ENCODE data around the gene U2AF2.

U2AF2 gene

GRCh38 chr19:55696301-55697068 is 41.6 kb downstream of the U2AF2 start:
- H3K36me3 ChIP-seq (ENCODE audit: insufficient read depth, low read length): no peaks in the 10 kb centered on the region
- no peak overlapping the region for H3K9ac ChIP-seq (ENCODE audit: low read depth, low read length)
- H3K4me1 ChIP-seq (ENCODE audit: insufficient read depth, low read length): no peaks in the 10 kb centered on the region
- H3K9me3 ChIP-seq (ENCODE audit: control insufficient read depth, insufficient read depth, low read length): no peaks in the 10 kb centered on the region

GRCh38 chr19:55697069-55697440 is 42.2 kb downstream of the U2AF2 start:
- no peaks in the 10 kb centered on the region for H3K9me3 ChIP-seq (ENCODE audit: control insufficient read depth, insufficient read depth, low read length)
- no peak overlapping the region for H3K9ac ChIP-seq (ENCODE audit: low read depth, low read length)
- H3K36me3 ChIP-seq (ENCODE audit: insufficient read depth, low read length): no peaks in the 10 kb centered on the region
- no peaks in the 10 kb centered on the region for H3K4me1 ChIP-seq (ENCODE audit: insufficient read depth, low read length)

GRCh38 chr19:55697698-55698097 is 42.9 kb downstream of the U2AF2 start:
- Histone ChIP-seq H3K9me3 (ENCODE audit: control insufficient read depth, insufficient read depth, low read length) (no peaks in the 10 kb centered on the region), H3K9ac (ENCODE audit: low read depth, low read length) (no peak overlapping the region), H3K4me1 (ENCODE audit: insufficient read depth, low read length) (no peaks in the 10 kb centered on the region), H3K36me3 (ENCODE audit: insufficient read depth, low read length) (no peaks in the 10 kb centered on the region)

- no peak overlapping the region for H3K9ac ChIP-seq (ENCODE audit: low read depth, low read length)
- H3K9me3 ChIP-seq (ENCODE audit: control insufficient read depth, insufficient read depth, low read length): no peaks in the 10 kb centered on the region
- no peaks in the 10 kb centered on the region for H3K4me1 ChIP-seq (ENCODE audit: insufficient read depth, low read length)
- H3K36me3 ChIP-seq (ENCODE audit: insufficient read depth, low read length): no peaks in the 10 kb centered on the region
Observed at GRCh38 chr19:55698256-55698655, 43.4 kb downstream of the U2AF2 start.

- no peaks in the 10 kb centered on the region for H3K9me3 ChIP-seq (ENCODE audit: control insufficient read depth, insufficient read depth, low read length)
- no peaks in the 10 kb centered on the region for H3K36me3 ChIP-seq (ENCODE audit: insufficient read depth, low read length)
- H3K4me1 ChIP-seq (ENCODE audit: insufficient read depth, low read length): no peaks in the 10 kb centered on the region
- H3K9ac ChIP-seq (ENCODE audit: low read depth, low read length): no peak overlapping the region
Observed at GRCh38 chr19:55699221-55699620, 44.4 kb downstream of the U2AF2 start.

GRCh38 chr19:55700813-55701212 is 46.0 kb downstream of the U2AF2 start:
- H3K36me3 ChIP-seq (ENCODE audit: insufficient read depth, low read length): peaks cover 5% of the 10 kb centered on the region
- no peaks in the 10 kb centered on the region for H3K4me1 ChIP-seq (ENCODE audit: insufficient read depth, low read length)
- H3K9me3 ChIP-seq (ENCODE audit: control insufficient read depth, insufficient read depth, low read length): no peaks in the 10 kb centered on the region
- H3K9ac ChIP-seq (ENCODE audit: low read depth, low read length): no peak overlapping the region

- no peaks in the 10 kb centered on the region for H3K4me1 ChIP-seq (ENCODE audit: insufficient read depth, low read length)
- no peak overlapping the region for H3K9ac ChIP-seq (ENCODE audit: low read depth, low read length)
- H3K9me3 ChIP-seq (ENCODE audit: control insufficient read depth, insufficient read depth, low read length): no peaks in the 10 kb centered on the region
- peaks cover 5% of the 10 kb centered on the region for H3K36me3 ChIP-seq (ENCODE audit: insufficient read depth, low read length)
Observed at GRCh38 chr19:55702131-55702627, 47.3 kb downstream of the U2AF2 start.

GRCh38 chr19:55703790-55704215 is 49.0 kb downstream of the U2AF2 start:
- Histone ChIP-seq H3K9ac (ENCODE audit: low read depth, low read length) (no peak overlapping the region), H3K36me3 (ENCODE audit: insufficient read depth, low read length) (peaks cover 5% of the 10 kb centered on the region), H3K9me3 (ENCODE audit: control insufficient read depth, insufficient read depth, low read length) (no peaks in the 10 kb centered on the region), H3K4me1 (ENCODE audit: insufficient read depth, low read length) (no peaks in the 10 kb centered on the region)

- peaks cover 5% of the 10 kb centered on the region for H3K36me3 ChIP-seq (ENCODE audit: insufficient read depth, low read length)
- H3K4me1 ChIP-seq (ENCODE audit: insufficient read depth, low read length): no peaks in the 10 kb centered on the region
- H3K9me3 ChIP-seq (ENCODE audit: control insufficient read depth, insufficient read depth, low read length): no peaks in the 10 kb centered on the region
- no peak overlapping the region for H3K9ac ChIP-seq (ENCODE audit: low read depth, low read length)
Observed at GRCh38 chr19:55704494-55705245, 49.8 kb downstream of the U2AF2 start.

- Histone ChIP-seq H3K9me3 (ENCODE audit: control insufficient read depth, insufficient read depth, low read length) (no peaks in the 10 kb centered on the region), H3K9ac (ENCODE audit: low read depth, low read length) (no peak overlapping the region), H3K36me3 (ENCODE audit: insufficient read depth, low read length) (peaks cover 5% of the 10 kb centered on the region), H3K4me1 (ENCODE audit: insufficient read depth, low read length) (no peaks in the 10 kb centered on the region)
Observed at GRCh38 chr19:55705972-55706371, 51.1 kb downstream of the U2AF2 start.

GRCh38 chr19:55711719-55712118 is 56.9 kb downstream of the U2AF2 start:
- no peak overlapping the region for H3K9ac ChIP-seq (ENCODE audit: low read depth, low read length)
- H3K4me1 ChIP-seq (ENCODE audit: insufficient read depth, low read length): no peaks in the 10 kb centered on the region
- no peaks in the 10 kb centered on the region; the same call in 1 of the 2 replicates for H3K9me3 ChIP-seq (ENCODE audit: control insufficient read depth, insufficient read depth, low read length)
- no peaks in the 10 kb centered on the region for H3K36me3 ChIP-seq (ENCODE audit: insufficient read depth, low read length)

GRCh38 chr19:55712804-55713631 is 58.2 kb downstream of the U2AF2 start:
- H3K9ac ChIP-seq (ENCODE audit: low read depth, low read length): no peak overlapping the region
- no peaks in the 10 kb centered on the region for H3K4me1 ChIP-seq (ENCODE audit: insufficient read depth, low read length)
- no peaks in the 10 kb centered on the region for H3K36me3 ChIP-seq (ENCODE audit: insufficient read depth, low read length)
- H3K9me3 ChIP-seq (ENCODE audit: control insufficient read depth, insufficient read depth, low read length): no peaks in the 10 kb centered on the region; the same call in 1 of the 2 replicates

- Histone ChIP-seq H3K36me3 (ENCODE audit: insufficient read depth, low read length) (no peaks in the 10 kb centered on the region), H3K9ac (ENCODE audit: low read depth, low read length) (no peak overlapping the region), H3K4me1 (ENCODE audit: insufficient read depth, low read length) (no peaks in the 10 kb centered on the region), H3K9me3 (ENCODE audit: control insufficient read depth, insufficient read depth, low read length) (no peaks in the 10 kb centered on the region; the same call in 1 of the 2 replicates)
Observed at GRCh38 chr19:55716531-55716930, 61.7 kb downstream of the U2AF2 start.

GRCh38 chr19:55717251-55717650 is 62.4 kb downstream of the U2AF2 start:
- Histone ChIP-seq H3K9me3 (ENCODE audit: control insufficient read depth, insufficient read depth, low read length) (peaks cover 2% of the 10 kb centered on the region; the same call in 1 of the 2 replicates), H3K4me1 (ENCODE audit: insufficient read depth, low read length) (no peaks in the 10 kb centered on the region), H3K9ac (ENCODE audit: low read depth, low read length) (no peak overlapping the region), H3K36me3 (ENCODE audit: insufficient read depth, low read length) (no peaks in the 10 kb centered on the region)
